GM21529 (cell line): ENCODE results near the gene VMP1.
"Not testable (repeated sequence)": the region's sequence is repeated elsewhere in the genome, so short reads cannot be mapped to it uniquely, and the experiment has no call there.

ENCODE experiments used
- ATAC-seq: cut with Tn5 transposase; IDR thresholded peaks from one replicate; pipeline ENCODE4 v1.9.1; 2021; ENCODE audit not compliant: unreplicated experiment

VMP1 gene

GRCh38 chr17:59753522-59754467 lies 46.3 kb downstream of the VMP1 start:
- ATAC-seq, result no peak

GRCh38 chr17:59754552-59754951 lies 47.1 kb downstream of the VMP1 start:
- no peak for ATAC-seq

DNA sequence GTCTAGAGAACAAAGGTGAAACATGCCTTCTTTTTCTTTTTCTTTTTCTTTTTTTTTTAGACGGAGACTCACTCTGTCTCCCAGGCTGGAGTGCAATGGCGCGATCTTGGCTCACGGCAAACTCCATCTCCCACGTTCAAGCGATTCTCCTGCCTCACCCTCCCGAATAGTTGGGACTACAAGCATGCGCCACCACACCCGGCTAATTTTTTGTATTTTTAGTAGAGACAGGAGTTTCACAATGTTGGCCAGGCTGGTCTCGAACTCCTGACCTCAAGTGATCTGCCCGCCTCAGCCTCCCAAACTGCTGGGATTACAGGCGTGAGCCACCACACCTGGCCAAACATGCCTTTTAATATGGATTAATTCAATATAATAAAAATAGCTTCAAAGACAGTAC lies 47.6 kb downstream of the VMP1 start:
- ATAC-seq, result not testable (repeated sequence)

GRCh38 chr17:59756236-59756818 lies 48.9 kb downstream of the VMP1 start:
- no peak for ATAC-seq

- ATAC-seq, result no peak
Observed at GRCh38 chr17:59757043-59757442, 49.6 kb downstream of the VMP1 start.

GRCh38 chr17:59757470-59757869 lies 50.0 kb downstream of the VMP1 start:
- no peak for ATAC-seq

- no peak for ATAC-seq
Observed at GRCh38 chr17:59757881-59758385, 50.5 kb downstream of the VMP1 start.

GRCh38 chr17:59758998-59759651 lies 51.7 kb downstream of the VMP1 start:
- not testable (repeated sequence) for ATAC-seq

DNA sequence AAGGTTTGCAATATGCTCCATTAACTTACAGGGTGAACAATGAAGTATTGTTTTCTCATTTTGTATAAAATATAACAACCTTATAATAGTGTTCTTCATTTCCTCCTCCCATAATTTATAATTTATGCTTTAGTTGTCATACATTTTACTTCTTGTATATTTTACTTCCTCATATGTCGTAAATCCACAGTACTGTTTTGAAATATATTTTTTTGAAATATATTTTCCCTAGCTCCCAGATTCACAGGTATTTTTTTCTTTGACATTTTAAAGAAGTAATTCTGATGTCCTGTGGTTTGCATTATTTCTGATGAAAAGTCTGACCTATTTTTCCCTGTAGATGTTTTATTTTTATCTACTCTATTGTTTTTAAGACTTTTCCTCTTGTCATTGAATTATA lies 52.7 kb downstream of the VMP1 start:
- no peak for ATAC-seq

- ATAC-seq, result no peak
Observed at GRCh38 chr17:59761385-59762048, 54.1 kb downstream of the VMP1 start.

GRCh38 chr17:59762049-59762823 lies 54.8 kb downstream of the VMP1 start:
- no peak for ATAC-seq

GRCh38 chr17:59762824-59763374 lies 55.4 kb downstream of the VMP1 start:
- no peak for ATAC-seq

GRCh38 chr17:59763861-59764260 lies 56.4 kb downstream of the VMP1 start:
- no peak for ATAC-seq

GRCh38 chr17:59764292-59764741 lies 56.9 kb downstream of the VMP1 start:
- ATAC-seq, result no peak

GRCh38 chr17:59765038-59765437 lies 57.6 kb downstream of the VMP1 start:
- ATAC-seq, result no peak

- no peak for ATAC-seq
Observed at GRCh38 chr17:59766491-59766890, 59.0 kb downstream of the VMP1 start.

DNA sequence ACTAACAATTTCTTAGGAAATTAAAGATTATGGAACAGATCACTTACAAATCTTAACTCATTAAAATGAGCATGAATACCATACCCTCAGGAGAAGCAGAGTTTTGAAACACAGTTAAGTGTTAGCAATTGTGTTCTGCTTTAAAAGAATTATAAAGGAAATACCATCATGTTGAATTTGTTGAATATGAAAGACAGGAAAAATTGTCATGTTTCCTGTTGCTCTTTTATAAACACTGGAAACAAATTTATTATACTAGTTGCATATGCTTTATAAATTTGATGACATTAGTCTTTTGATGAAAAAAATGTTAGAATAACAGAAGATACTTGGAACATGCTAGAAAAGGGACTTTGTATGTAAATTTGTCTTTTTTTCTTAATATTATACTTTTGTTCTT lies 59.7 kb downstream of the VMP1 start:
- ATAC-seq, result no peak

- ATAC-seq, result no peak
Observed at GRCh38 chr17:59769887-59770286, 62.4 kb downstream of the VMP1 start.

DNA sequence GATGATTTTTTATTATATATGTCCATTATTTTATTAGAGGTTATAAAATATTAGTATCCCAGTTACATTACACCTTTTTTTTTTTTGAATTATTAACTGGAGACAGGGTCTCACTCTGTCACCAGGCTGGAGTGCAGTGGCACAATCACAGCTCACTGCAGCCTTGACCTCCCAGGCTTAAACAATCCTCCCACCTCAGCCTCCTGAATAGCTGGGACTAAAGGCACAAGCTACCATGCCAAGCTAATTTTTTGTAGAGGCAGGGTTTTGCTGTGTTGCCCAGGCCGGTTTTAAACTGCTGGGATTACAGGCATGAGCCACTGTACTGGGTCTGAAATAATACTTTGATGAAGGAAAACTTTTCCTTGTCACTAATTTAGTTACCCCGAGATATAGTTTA lies 63.6 kb downstream of the VMP1 start:
- ATAC-seq, result no peak

DNA sequence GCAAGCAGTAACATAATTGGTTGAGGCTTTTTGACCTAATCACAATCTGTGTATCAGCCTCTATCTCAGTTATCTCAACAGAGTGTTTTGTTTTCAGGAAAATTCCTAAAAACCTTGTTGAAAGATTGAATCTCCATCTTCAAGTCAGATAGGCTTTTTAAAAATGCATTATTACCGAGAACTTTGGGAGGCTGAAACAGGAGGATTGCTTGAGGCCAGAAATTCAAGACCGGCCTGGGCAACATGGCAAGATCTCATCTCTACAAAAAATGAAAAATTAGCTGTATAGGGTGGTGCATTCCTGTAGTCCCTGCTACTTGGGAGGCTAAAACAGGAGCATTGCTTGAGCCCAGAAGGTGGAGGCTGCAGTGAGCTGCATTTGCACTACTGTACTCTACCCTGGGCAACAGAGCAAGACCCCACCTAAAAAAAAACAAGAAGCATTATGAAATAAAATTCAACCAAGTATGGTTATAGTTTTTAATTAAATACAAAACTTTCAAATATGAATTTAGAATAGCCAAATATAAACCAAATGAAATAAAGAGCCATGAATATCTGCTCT lies 68.4 kb downstream of the VMP1 start:
- no peak for ATAC-seq
